ENCODE data around the gene USP6. TPM values are rescaled to one million over a fixed set of nuclear protein-coding genes. Genes with fewer than 3 reads are reported as not detected.

USP6 gene
- total and polyA plus RNA-seq, 10 of the 15 experiments (the other 5 are each of a cell fraction or from before 2014, with no cell fraction given), result under 0.01 to 0.39 (median 0.10) TPM; not detected in 2

DNA sequence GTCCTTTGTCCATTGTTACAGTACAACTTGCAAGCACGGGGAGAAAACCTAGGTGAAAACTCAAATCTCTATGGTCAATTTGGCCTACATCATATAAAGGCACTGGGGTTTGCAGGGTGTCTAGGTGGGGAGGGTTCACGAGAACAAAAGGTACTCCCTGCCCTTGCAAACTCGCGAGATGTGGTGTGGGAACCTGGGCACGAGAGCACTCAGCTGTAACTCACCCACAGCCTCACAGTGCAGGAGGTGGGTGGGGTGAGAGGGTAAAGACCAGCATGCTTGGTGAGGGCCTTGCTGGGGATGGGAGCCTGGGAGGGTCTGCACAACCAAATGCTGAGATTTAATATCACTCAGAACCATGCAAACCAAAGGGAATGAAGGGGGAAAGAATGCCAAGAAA, 94.3 kb downstream of the USP6 start (continued):
- TF ChIP-seq, protein P1, sequence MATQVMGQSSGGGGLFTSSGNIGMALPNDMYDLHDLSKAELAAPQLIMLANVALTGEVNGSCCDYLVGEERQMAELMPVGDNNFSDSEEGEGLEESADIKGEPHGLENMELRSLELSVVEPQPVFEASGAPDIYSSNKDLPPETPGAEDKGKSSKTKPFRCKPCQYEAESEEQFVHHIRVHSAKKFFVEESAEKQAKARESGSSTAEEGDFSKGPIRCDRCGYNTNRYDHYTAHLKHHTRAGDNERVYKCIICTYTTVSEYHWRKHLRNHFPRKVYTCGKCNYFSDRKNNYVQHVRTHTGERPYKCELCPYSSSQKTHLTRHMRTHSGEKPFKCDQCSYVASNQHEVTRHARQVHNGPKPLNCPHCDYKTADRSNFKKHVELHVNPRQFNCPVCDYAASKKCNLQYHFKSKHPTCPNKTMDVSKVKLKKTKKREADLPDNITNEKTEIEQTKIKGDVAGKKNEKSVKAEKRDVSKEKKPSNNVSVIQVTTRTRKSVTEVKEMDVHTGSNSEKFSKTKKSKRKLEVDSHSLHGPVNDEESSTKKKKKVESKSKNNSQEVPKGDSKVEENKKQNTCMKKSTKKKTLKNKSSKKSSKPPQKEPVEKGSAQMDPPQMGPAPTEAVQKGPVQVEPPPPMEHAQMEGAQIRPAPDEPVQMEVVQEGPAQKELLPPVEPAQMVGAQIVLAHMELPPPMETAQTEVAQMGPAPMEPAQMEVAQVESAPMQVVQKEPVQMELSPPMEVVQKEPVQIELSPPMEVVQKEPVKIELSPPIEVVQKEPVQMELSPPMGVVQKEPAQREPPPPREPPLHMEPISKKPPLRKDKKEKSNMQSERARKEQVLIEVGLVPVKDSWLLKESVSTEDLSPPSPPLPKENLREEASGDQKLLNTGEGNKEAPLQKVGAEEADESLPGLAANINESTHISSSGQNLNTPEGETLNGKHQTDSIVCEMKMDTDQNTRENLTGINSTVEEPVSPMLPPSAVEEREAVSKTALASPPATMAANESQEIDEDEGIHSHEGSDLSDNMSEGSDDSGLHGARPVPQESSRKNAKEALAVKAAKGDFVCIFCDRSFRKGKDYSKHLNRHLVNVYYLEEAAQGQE (IDR thresholded peaks at IDR 0.05; ENCODE audit: low read depth, low read length), result no peak
- TF ChIP-seq, protein P2, sequence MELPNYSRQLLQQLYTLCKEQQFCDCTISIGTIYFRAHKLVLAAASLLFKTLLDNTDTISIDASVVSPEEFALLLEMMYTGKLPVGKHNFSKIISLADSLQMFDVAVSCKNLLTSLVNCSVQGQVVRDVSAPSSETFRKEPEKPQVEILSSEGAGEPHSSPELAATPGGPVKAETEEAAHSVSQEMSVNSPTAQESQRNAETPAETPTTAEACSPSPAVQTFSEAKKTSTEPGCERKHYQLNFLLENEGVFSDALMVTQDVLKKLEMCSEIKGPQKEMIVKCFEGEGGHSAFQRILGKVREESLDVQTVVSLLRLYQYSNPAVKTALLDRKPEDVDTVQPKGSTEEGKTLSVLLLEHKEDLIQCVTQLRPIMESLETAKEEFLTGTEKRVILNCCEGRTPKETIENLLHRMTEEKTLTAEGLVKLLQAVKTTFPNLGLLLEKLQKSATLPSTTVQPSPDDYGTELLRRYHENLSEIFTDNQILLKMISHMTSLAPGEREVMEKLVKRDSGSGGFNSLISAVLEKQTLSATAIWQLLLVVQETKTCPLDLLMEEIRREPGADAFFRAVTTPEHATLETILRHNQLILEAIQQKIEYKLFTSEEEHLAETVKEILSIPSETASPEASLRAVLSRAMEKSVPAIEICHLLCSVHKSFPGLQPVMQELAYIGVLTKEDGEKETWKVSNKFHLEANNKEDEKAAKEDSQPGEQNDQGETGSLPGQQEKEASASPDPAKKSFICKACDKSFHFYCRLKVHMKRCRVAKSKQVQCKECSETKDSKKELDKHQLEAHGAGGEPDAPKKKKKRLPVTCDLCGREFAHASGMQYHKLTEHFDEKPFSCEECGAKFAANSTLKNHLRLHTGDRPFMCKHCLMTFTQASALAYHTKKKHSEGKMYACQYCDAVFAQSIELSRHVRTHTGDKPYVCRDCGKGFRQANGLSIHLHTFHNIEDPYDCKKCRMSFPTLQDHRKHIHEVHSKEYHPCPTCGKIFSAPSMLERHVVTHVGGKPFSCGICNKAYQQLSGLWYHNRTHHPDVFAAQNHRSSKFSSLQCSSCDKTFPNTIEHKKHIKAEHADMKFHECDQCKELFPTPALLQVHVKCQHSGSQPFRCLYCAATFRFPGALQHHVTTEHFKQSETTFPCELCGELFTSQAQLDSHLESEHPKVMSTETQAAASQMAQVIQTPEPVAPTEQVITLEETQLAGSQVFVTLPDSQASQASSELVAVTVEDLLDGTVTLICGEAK (IDR thresholded peaks at IDR 0.05; ENCODE audit: borderline replicate concordance), result no peak
- TF ChIP-seq CHD4 (IDR thresholded peaks at IDR 0.05) (no peak), POU2F2 (IDR thresholded peaks at IDR 0.05; ENCODE audit: borderline replicate concordance, low read depth, low read length) (no peak), ZNF24 (IDR thresholded peaks at IDR 0.05) (no peak), ZNF622 (IDR thresholded peaks at IDR 0.05) (no peak), E2F4 (IDR thresholded peaks at IDR 0.05; ENCODE audit: low read depth, low read length) (no peak), POLR2AphosphoS2 (IDR thresholded peaks at IDR 0.05; ENCODE audit: low read depth, low read length) (0 out of 2 replicates have a peak, but pooled peaks have one; percentile 12), LARP7 (IDR thresholded peaks at IDR 0.05) (no peak), TAF1 (IDR thresholded peaks at IDR 0.05; ENCODE audit: borderline replicate concordance, low read depth, low read length) (no peak), SUPT20H (IDR thresholded peaks at IDR 0.05; ENCODE audit: borderline replicate concordance, control insufficient read depth, low read depth, low read length) (no peak), MTA2 (IDR thresholded peaks at IDR 0.05; ENCODE audit: low read depth) (no peak), SMARCA5 (IDR thresholded peaks at IDR 0.05) (no peak), ZZZ3 (IDR thresholded peaks at IDR 0.05; ENCODE audit: control insufficient read depth, insufficient read length, low read depth) (no peak), KDM1A (IDR thresholded peaks at IDR 0.05; ENCODE audit: borderline replicate concordance) (no peak), PAX5 (IDR thresholded peaks at IDR 0.05; ENCODE audit: borderline replicate concordance, low read depth, low read length) (peak; percentile 63; the same call in 1 of the 2 replicates)
- TF ChIP-seq, protein P3, sequence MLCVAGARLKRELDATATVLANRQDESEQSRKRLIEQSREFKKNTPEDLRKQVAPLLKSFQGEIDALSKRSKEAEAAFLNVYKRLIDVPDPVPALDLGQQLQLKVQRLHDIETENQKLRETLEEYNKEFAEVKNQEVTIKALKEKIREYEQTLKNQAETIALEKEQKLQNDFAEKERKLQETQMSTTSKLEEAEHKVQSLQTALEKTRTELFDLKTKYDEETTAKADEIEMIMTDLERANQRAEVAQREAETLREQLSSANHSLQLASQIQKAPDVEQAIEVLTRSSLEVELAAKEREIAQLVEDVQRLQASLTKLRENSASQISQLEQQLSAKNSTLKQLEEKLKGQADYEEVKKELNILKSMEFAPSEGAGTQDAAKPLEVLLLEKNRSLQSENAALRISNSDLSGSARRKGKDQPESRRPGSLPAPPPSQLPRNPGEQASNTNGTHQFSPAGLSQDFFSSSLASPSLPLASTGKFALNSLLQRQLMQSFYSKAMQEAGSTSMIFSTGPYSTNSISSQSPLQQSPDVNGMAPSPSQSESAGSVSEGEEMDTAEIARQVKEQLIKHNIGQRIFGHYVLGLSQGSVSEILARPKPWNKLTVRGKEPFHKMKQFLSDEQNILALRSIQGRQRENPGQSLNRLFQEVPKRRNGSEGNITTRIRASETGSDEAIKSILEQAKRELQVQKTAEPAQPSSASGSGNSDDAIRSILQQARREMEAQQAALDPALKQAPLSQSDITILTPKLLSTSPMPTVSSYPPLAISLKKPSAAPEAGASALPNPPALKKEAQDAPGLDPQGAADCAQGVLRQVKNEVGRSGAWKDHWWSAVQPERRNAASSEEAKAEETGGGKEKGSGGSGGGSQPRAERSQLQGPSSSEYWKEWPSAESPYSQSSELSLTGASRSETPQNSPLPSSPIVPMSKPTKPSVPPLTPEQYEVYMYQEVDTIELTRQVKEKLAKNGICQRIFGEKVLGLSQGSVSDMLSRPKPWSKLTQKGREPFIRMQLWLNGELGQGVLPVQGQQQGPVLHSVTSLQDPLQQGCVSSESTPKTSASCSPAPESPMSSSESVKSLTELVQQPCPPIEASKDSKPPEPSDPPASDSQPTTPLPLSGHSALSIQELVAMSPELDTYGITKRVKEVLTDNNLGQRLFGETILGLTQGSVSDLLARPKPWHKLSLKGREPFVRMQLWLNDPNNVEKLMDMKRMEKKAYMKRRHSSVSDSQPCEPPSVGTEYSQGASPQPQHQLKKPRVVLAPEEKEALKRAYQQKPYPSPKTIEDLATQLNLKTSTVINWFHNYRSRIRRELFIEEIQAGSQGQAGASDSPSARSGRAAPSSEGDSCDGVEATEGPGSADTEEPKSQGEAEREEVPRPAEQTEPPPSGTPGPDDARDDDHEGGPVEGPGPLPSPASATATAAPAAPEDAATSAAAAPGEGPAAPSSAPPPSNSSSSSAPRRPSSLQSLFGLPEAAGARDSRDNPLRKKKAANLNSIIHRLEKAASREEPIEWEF (IDR thresholded peaks at IDR 0.05; ENCODE audit: insufficient replicate concordance, low read depth, low read length), result no peak

Measured in GM12878 (cell line).